ENCODE measurements around the gene POGZ.

- TF ChIP-seq POLR2AphosphoS5 (IDR thresholded peaks at IDR 0.05) = no peak
- no peak for TF ChIP-seq POLR2A (IDR thresholded peaks at IDR 0.05)
Observed at GRCh38 chr1:151478140-151478812, 19.0 kb upstream of the POGZ start.

Data from suprapubic skin (tissue), 4 donors.